Urinary bladder (tissue), 2 donors: Measurements from ENCODE around the gene MTCP1. TPM values are rescaled to one million over a fixed set of nuclear protein-coding genes. Genes with fewer than 3 reads are reported as not detected.

Experiments
- polyA plus RNA-seq: library from polyadenylated mRNA; stranded (reverse); fragments of 200-250 nt; gene quantifications from one replicate; pipeline ENCODE4 v1.2.3, GENCODE V29; 2013
- total RNA-seq: library from RNA; depleted of rRNA; stranded (reverse); fragments of >200 nt; gene quantifications from one replicate; pipeline ENCODE4 v1.2.3, GENCODE V29; 2014
- donor health status: healthy.

The MTCP1 gene
- total and polyA plus RNA-seq, 2 donors: 7.3 to 11.7 TPM

Other genes starting within 250 kb of the MTCP1 start
- not detected for gene SMIM9, start 236.5 kb downstream of the MTCP1 start, total RNA-seq
- not detected for gene SMIM9, start 236.5 kb downstream of the MTCP1 start, polyA plus RNA-seq
- 0.95 TPM for gene F8A1, start 184.8 kb downstream of the MTCP1 start, total RNA-seq
- gene F8A1, start 184.8 kb downstream of the MTCP1 start, polyA plus RNA-seq: 24.9 TPM
- gene F8, start 48.4 kb downstream of the MTCP1 start, total RNA-seq: 10.1 TPM
- 14.7 TPM for gene F8, start 48.4 kb downstream of the MTCP1 start, polyA plus RNA-seq
- gene FUNDC2, start 44.3 kb downstream of the MTCP1 start, total RNA-seq: 56.6 TPM
- 162 TPM for gene FUNDC2, start 44.3 kb downstream of the MTCP1 start, polyA plus RNA-seq
- 11.8 TPM for gene CMC4, start within 50 bp of the MTCP1 start, total RNA-seq
- gene CMC4, start within 50 bp of the MTCP1 start, polyA plus RNA-seq: 20.1 TPM
- 16.3 TPM for gene BRCC3, start 372 bp upstream of the MTCP1 start, total RNA-seq
- gene BRCC3, start 372 bp upstream of the MTCP1 start, polyA plus RNA-seq: 12.1 TPM
- 91.9 TPM for gene VBP1, start 145.3 kb upstream of the MTCP1 start, total RNA-seq
- gene VBP1, start 145.3 kb upstream of the MTCP1 start, polyA plus RNA-seq: 34.9 TPM
- gene RAB39B, start 193.4 kb upstream of the MTCP1 start, total RNA-seq: 1.4 TPM
- 0.29 TPM for gene RAB39B, start 193.4 kb upstream of the MTCP1 start, polyA plus RNA-seq